Lung microvascular endothelial cell (primary cell): ENCODE measurements around the gene TPGS1. TPM values are rescaled to one million over a fixed set of nuclear protein-coding genes. Genes with fewer than 3 reads are reported as not detected.

Experiments
- DNase-seq, 2 donors: peaks; one replicate each; pipeline versions ENCODE4 v3.0.0 to v3.0.0-alpha.2; 2010; ENCODE audit warnings: low read depth in 2 of 2
- total RNA-seq: library from RNA; depleted of rRNA; stranded (reverse); fragments of >200 nt; gene quantifications from 2 replicates; pipeline ENCODE4 v1.2.1, GENCODE V29; 2014

The TPGS1 gene
- total RNA-seq = 26.4 and 29.4 TPM in 2 replicates

GRCh38 chr19:507286-508203 is at the start of gene TPGS1:
Gene TPGS1 (plus strand): TSS chr19:507497. CDS start chr19:507507, 10 bp downstream.
- DNase-seq = peak; percentile 100

- DNase-seq = no peak
Observed at GRCh38 chr19:457636-458035, 49.7 kb upstream of the TPGS1 start.

GRCh38 chr19:458091-459042 is 48.9 kb upstream of the TPGS1 start:
- DNase-seq = no peak

- peak; percentile 43 to 76 for DNase-seq
Observed at GRCh38 chr19:459724-460511, 47.4 kb upstream of the TPGS1 start.

GRCh38 chr19:460877-461720 is 46.2 kb upstream of the TPGS1 start, which contains the start of gene SHC2:
Gene SHC2 (minus strand): TSS chr19:461033. CDS start chr19:460996, 37 bp downstream.
- DNase-seq = peak in 1 of 2 donors; percentile 66

- no peak for DNase-seq
Observed at GRCh38 chr19:461721-462551, 45.4 kb upstream of the TPGS1 start.

- no peak for DNase-seq
Observed at GRCh38 chr19:463483-464207, 43.7 kb upstream of the TPGS1 start.

- no peak for DNase-seq
Observed at GRCh38 chr19:464208-464545, 43.1 kb upstream of the TPGS1 start.

- DNase-seq = no peak
Observed at GRCh38 chr19:465056-465816, 42.1 kb upstream of the TPGS1 start.

- no peak for DNase-seq
Observed at GRCh38 chr19:467554-467953, 39.7 kb upstream of the TPGS1 start.

GRCh38 chr19:468587-469256 is 38.6 kb upstream of the TPGS1 start:
- no peak for DNase-seq

- no peak for DNase-seq
Observed at GRCh38 chr19:469833-470232, 37.5 kb upstream of the TPGS1 start.

GRCh38 chr19:470701-471100 is 36.6 kb upstream of the TPGS1 start:
- DNase-seq = no peak

- DNase-seq = no peak
Observed at GRCh38 chr19:472005-472858, 35.1 kb upstream of the TPGS1 start.

- peak; percentile 18 to 46 for DNase-seq
Observed at GRCh38 chr19:474126-475078, 32.9 kb upstream of the TPGS1 start.
